GM23338 (cell line): Measurements from ENCODE around the gene C2orf68. TPM values are rescaled to one million over a fixed set of nuclear protein-coding genes. Genes with fewer than 3 reads are reported as not detected.
"Not testable (repeated sequence)": the region's sequence is repeated elsewhere in the genome, so short reads cannot be mapped to it uniquely, and the experiment has no call there.

Source experiments
- ATAC-seq: fragments of 200-7000 bp; cut with Tn5 transposase; 3 replicates; pipeline ENCODE4 v1.9.1; 2020
- DNase-seq: peaks from one replicate; pipeline ENCODE4 v3.0.0-alpha.2; 2015; ENCODE audit warnings: low spot score
- H2AFZ ChIP-seq: fragments of 200-600 bp; sonication (generic); 2 replicates; pipeline ENCODE4 v1.8.0; 2016; ENCODE audit warnings: antibody characterized with exemption, mild to moderate bottlenecking, moderate library complexity
- H3F3A ChIP-seq: fragments of 200-600 bp; sonication (generic); replicated peaks from 2 replicates; pipeline ENCODE4 v1.8.0; 2017; ENCODE audit warnings: antibody characterized with exemption, mixed run types, low read depth
- H3K27ac ChIP-seq: fragments of 200-600 bp; sonication (generic); 2 replicates; pipeline ENCODE4 v1.6.1; 2016; ENCODE audit warnings: low read depth
- H3K27me3 ChIP-seq: fragments of 200-600 bp; sonication (generic); 2 replicates; pipeline ENCODE4 v1.8.0; 2016; ENCODE audit warnings: mild to moderate bottlenecking, mixed run types, moderate library complexity; ENCODE audit not compliant: insufficient read depth
- H3K36me3 ChIP-seq: fragments of 200-600 bp; sonication (generic); 2 replicates; pipeline ENCODE4 v1.8.0; 2016; ENCODE audit warnings: mild to moderate bottlenecking; ENCODE audit not compliant: insufficient read depth
- H3K4me1 ChIP-seq: fragments of 200-600 bp; sonication (generic); 2 replicates; pipeline ENCODE4 v1.8.0; 2016; ENCODE audit warnings: mild to moderate bottlenecking, moderate library complexity; ENCODE audit not compliant: insufficient read depth
- H3K4me2 ChIP-seq: fragments of 200-600 bp; sonication (generic); 2 replicates; pipeline ENCODE4 v1.7.1; 2017; ENCODE audit warnings: mixed run types
- H3K4me3 ChIP-seq: fragments of 200-600 bp; sonication (generic); 2 replicates; pipeline ENCODE4 v1.6.1; 2016; ENCODE audit warnings: mixed run types
- H3K79me2 ChIP-seq: fragments of 200-600 bp; sonication (generic); replicated peaks from 2 replicates; pipeline ENCODE4 v1.8.0; 2017; ENCODE audit warnings: mild to moderate bottlenecking; ENCODE audit not compliant: insufficient read depth
- H3K9me2 ChIP-seq: fragments of 200-600 bp; sonication (generic); 2 replicates; pipeline ENCODE4 v1.8.0; 2017; ENCODE audit not compliant: insufficient read depth
- H4K20me1 ChIP-seq: fragments of 200-600 bp; sonication (generic); replicated peaks from 2 replicates; pipeline ENCODE4 v1.8.0; 2017; ENCODE audit warnings: mild to moderate bottlenecking; ENCODE audit not compliant: insufficient read depth
- H3K27ac Mint-ChIP-seq: 2 replicates; pipeline ENCODE4 v1.8.0; 2020; ENCODE audit warnings: inconsistent platforms, mild to moderate bottlenecking, moderate library complexity, mixed read lengths
- H3K27me3 Mint-ChIP-seq: 3 replicates; pipeline ENCODE4 v1.8.0; 2022; ENCODE audit warnings: low read depth, mild to moderate bottlenecking, moderate library complexity, mixed read lengths, inconsistent platforms; ENCODE audit not compliant: insufficient read depth, poor library complexity
- H3K36me3 Mint-ChIP-seq: 3 replicates; pipeline ENCODE4 v1.8.0; 2021; ENCODE audit warnings: low read depth, mild to moderate bottlenecking, inconsistent platforms, moderate library complexity, mixed read lengths
- H3K4me1 Mint-ChIP-seq: 3 replicates; pipeline ENCODE4 v1.8.0; 2020; ENCODE audit warnings: mild to moderate bottlenecking, inconsistent platforms, mixed read lengths
- H3K4me3 Mint-ChIP-seq: 3 replicates; pipeline ENCODE4 v1.8.0; 2021; ENCODE audit warnings: moderate library complexity, mild to moderate bottlenecking, inconsistent platforms, mixed read lengths
- H3K9me3 Mint-ChIP-seq: 3 replicates; pipeline ENCODE4 v1.8.0; 2020; ENCODE audit warnings: moderate library complexity, mild to moderate bottlenecking, inconsistent platforms, mixed read lengths
- CREB1 ChIP-seq: fragments of 250-450 bp; sonication (Bioruptor Pico); IDR thresholded peaks from 2 replicates; pipeline ENCODE4 v1.5.0; 2020; ENCODE audit warnings: low read depth, mild to moderate bottlenecking, moderate library complexity
- ETS1 ChIP-seq: IDR thresholded peaks from 2 replicates; pipeline ENCODE4 v1.6.1; 2016; ENCODE audit warnings: antibody characterized with exemption
- EZH2 ChIP-seq: fragments of 200-600 bp; sonication (generic); IDR thresholded peaks from one replicate; pipeline ENCODE4 v1.8.0; 2017; ENCODE audit warnings: antibody characterized with exemption, mild to moderate bottlenecking, low read depth; ENCODE audit not compliant: unreplicated experiment
- JUNB ChIP-seq: IDR thresholded peaks from one replicate; pipeline ENCODE4 v1.6.1; 2016; ENCODE audit warnings: antibody characterized with exemption; ENCODE audit not compliant: unreplicated experiment
- NANOG ChIP-seq: IDR thresholded peaks from 2 replicates; pipeline ENCODE4 v1.6.1; 2016; ENCODE audit warnings: antibody characterized with exemption, borderline replicate concordance
- STAT1 ChIP-seq: IDR thresholded peaks from one replicate; pipeline ENCODE4 v1.6.1; 2016; ENCODE audit warnings: antibody characterized with exemption; ENCODE audit not compliant: unreplicated experiment
- ZNF114 ChIP-seq: fragments of 250-450 bp; sonication (Bioruptor Pico); IDR thresholded peaks from 2 replicates; pipeline ENCODE4 v1.5.0; 2020; ENCODE audit warnings: mild to moderate bottlenecking, moderate library complexity
- ZNF331 ChIP-seq: fragments of 250-450 bp; sonication (Bioruptor Pico); IDR thresholded peaks from 2 replicates; pipeline ENCODE4 v1.5.0; 2020; ENCODE audit warnings: low read depth, mild to moderate bottlenecking, moderate library complexity
- polyA plus RNA-seq: library from polyadenylated mRNA; unstranded; fragments of >200 nt; fragmentation: Nextera tagmentation; extraction: Ambion mirVana; gene quantifications from 2 replicates; pipeline ENCODE4 v1.2.1, GENCODE V29; 2016
- total RNA-seq: library from RNA; depleted of rRNA; stranded (reverse); fragments of >200 nt; shearing (Covaris generic); gene quantifications from 2 replicates; pipeline ENCODE4 v1.2.3, GENCODE V29; 2014
- TF ChIP-seq, protein P1 (sequence below): fragments of 250-450 bp; sonication (Bioruptor Pico); IDR thresholded peaks from 2 replicates; pipeline ENCODE4 v1.5.0; 2020; ENCODE audit warnings: mild to moderate bottlenecking, moderate library complexity

Gene C2orf68
- total and polyA plus RNA-seq, 2 experiments from 2014 or later: 26.8 to 76.4 TPM

DNA sequence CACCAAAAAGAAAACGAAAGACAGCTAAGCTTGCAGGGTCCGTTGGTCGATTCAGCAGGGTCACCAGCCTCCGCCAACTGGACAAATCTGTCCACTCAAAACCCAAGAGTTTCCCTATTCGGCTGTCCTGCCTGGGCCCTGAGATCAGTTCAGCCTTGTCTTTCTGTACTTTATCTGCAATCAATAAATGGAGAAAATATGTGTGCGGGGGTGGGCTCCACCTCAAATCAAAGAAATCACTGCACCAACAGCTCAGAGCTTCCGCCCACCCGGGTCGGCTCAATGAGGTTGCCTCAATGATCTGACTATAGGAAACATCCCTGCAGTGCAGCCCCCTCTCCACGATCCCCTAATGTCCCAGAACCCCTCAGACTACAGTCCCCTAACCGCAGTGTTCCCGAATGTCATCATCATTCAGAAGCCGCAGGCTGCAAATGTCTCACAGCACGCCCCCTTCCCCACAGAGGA lies 51.0 kb downstream of the C2orf68 start:
- H3K27me3 ChIP-seq: no peaks in the 10 kb centered on the region

GRCh38 chr2:85560403-85560726 lies 51.5 kb downstream of the C2orf68 start:
- H3F3A ChIP-seq, H3K27ac Mint-ChIP-seq: not testable (repeated sequence)

More for the DNA sequence above, 51.0 kb downstream of the C2orf68 start:
- Mint-ChIP-seq H3K27me3 (peaks cover 3% of the 10 kb centered on the region), H3K4me3 (peak overlapping the region; percentile 96), H3K27ac (peak overlapping the region; percentile 96), H3K9me3 (no peaks in the 10 kb centered on the region; the same call in 2 of the 3 replicates), H3K36me3 (peaks cover 12% of the 10 kb centered on the region), H3K4me1 (peaks cover 7% of the 10 kb centered on the region; the same call in 2 of the 3 replicates)
- DNase-seq: no peak
- Histone ChIP-seq H3K27ac (peak overlapping the region; percentile 88; the same call in 1 of the 2 replicates), H2AFZ (peak overlapping the region; percentile 5; the same call in 1 of the 2 replicates), H3K4me3 (peak overlapping the region; percentile 83), H3K79me2 (peaks cover 31% of the 10 kb centered on the region), H3K36me3 (peaks cover 9% of the 10 kb centered on the region), H3K4me1 (peaks cover 8% of the 10 kb centered on the region; the same call in 1 of the 2 replicates), H4K20me1 (peaks cover 8% of the 10 kb centered on the region; the same call in 1 of the 2 replicates), H3K9me2 (no peaks in the 10 kb centered on the region), H3F3A (no peaks in the 10 kb centered on the region; the same call in none of the 2 replicates), H3K4me2 (peak overlapping the region; percentile 93)
- peak; percentile 46 for ATAC-seq
- no peak for TF ChIP-seq ZNF114 (CRISPR knock-in tag)
- no peak for TF ChIP-seq NANOG

GRCh38 chr2:85558160-85558559 lies 53.7 kb downstream of the C2orf68 start:
- Histone ChIP-seq H3K27me3 (no peaks in the 10 kb centered on the region), H3K4me1 (peaks cover 8% of the 10 kb centered on the region; the same call in 1 of the 2 replicates), H3F3A (no peaks in the 10 kb centered on the region; the same call in none of the 2 replicates), H4K20me1 (peaks cover 9% of the 10 kb centered on the region; the same call in 1 of the 2 replicates), H3K79me2 (peaks cover 31% of the 10 kb centered on the region), H3K9me2 (no peaks in the 10 kb centered on the region), H3K36me3 (peaks cover 19% of the 10 kb centered on the region), H3K27ac (no peak overlapping the region), H3K4me3 (no peak overlapping the region), H3K4me2 (no peak overlapping the region), H2AFZ (no peak overlapping the region)
- DNase-seq (no peak), ATAC-seq (no peak)
- Mint-ChIP-seq H3K4me3 (no peak overlapping the region), H3K36me3 (peaks cover 28% of the 10 kb centered on the region), H3K27me3 (peaks cover 1% of the 10 kb centered on the region), H3K4me1 (peaks cover 7% of the 10 kb centered on the region; the same call in 2 of the 3 replicates), H3K9me3 (no peaks in the 10 kb centered on the region; the same call in 2 of the 3 replicates), H3K27ac (no peak overlapping the region)
- TF ChIP-seq EZH2: no peak
- TF ChIP-seq ZNF114 (CRISPR knock-in tag): no peak
- TF ChIP-seq CREB1: no peak
- TF ChIP-seq STAT1: no peak
- TF ChIP-seq, protein P1, sequence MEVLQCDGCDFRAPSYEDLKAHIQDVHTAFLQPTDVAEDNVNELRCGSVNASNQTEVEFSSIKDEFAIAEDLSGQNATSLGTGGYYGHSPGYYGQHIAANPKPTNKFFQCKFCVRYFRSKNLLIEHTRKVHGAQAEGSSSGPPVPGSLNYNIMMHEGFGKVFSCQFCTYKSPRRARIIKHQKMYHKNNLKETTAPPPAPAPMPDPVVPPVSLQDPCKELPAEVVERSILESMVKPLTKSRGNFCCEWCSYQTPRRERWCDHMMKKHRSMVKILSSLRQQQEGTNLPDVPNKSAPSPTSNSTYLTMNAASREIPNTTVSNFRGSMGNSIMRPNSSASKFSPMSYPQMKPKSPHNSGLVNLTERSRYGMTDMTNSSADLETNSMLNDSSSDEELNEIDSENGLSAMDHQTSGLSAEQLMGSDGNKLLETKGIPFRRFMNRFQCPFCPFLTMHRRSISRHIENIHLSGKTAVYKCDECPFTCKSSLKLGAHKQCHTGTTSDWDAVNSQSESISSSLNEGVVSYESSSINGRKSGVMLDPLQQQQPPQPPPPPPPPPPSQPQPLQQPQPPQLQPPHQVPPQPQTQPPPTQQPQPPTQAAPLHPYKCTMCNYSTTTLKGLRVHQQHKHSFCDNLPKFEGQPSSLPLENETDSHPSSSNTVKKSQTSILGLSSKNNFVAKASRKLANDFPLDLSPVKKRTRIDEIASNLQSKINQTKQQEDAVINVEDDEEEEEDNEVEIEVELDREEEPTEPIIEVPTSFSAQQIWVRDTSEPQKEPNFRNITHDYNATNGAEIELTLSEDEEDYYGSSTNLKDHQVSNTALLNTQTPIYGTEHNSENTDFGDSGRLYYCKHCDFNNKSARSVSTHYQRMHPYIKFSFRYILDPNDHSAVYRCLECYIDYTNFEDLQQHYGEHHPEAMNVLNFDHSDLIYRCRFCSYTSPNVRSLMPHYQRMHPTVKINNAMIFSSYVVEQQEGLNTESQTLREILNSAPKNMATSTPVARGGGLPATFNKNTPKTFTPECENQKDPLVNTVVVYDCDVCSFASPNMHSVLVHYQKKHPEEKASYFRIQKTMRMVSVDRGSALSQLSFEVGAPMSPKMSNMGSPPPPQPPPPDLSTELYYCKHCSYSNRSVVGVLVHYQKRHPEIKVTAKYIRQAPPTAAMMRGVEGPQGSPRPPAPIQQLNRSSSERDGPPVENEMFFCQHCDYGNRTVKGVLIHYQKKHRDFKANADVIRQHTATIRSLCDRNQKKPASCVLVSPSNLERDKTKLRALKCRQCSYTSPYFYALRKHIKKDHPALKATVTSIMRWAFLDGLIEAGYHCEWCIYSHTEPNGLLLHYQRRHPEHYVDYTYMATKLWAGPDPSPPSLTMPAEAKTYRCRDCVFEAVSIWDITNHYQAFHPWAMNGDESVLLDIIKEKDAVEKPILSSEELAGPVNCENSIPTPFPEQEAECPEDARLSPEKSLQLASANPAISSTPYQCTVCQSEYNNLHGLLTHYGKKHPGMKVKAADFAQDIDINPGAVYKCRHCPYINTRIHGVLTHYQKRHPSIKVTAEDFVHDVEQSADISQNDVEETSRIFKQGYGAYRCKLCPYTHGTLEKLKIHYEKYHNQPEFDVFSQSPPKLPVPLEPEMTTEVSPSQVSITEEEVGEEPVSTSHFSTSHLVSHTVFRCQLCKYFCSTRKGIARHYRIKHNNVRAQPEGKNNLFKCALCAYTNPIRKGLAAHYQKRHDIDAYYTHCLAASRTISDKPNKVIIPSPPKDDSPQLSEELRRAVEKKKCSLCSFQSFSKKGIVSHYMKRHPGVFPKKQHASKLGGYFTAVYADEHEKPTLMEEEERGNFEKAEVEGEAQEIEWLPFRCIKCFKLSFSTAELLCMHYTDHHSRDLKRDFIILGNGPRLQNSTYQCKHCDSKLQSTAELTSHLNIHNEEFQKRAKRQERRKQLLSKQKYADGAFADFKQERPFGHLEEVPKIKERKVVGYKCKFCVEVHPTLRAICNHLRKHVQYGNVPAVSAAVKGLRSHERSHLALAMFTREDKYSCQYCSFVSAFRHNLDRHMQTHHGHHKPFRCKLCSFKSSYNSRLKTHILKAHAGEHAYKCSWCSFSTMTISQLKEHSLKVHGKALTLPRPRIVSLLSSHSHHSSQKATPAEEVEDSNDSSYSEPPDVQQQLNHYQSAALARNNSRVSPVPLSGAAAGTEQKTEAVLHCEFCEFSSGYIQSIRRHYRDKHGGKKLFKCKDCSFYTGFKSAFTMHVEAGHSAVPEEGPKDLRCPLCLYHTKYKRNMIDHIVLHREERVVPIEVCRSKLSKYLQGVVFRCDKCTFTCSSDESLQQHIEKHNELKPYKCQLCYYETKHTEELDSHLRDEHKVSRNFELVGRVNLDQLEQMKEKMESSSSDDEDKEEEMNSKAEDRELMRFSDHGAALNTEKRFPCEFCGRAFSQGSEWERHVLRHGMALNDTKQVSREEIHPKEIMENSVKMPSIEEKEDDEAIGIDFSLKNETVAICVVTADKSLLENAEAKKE (CRISPR knock-in tag): no peak
- no peak for TF ChIP-seq ETS1
- no peak for TF ChIP-seq ZNF331 (CRISPR knock-in tag)
- TF ChIP-seq JUNB: no peak
- no peak for TF ChIP-seq NANOG

More at GRCh38 chr2:85560403-85560726, 51.5 kb downstream of the C2orf68 start:
- peak overlapping the region; percentile 96 for H3K4me3 Mint-ChIP-seq
- H3K4me1 ChIP-seq, H4K20me1 ChIP-seq, DNase-seq, H3K9me3 Mint-ChIP-seq, H3K36me3 ChIP-seq, H3K9me2 ChIP-seq, H2AFZ ChIP-seq, ATAC-seq, H3K4me1 Mint-ChIP-seq, H3K27me3 Mint-ChIP-seq, H3K27me3 ChIP-seq: not testable (repeated sequence)
- Histone ChIP-seq H3K4me2 (peak overlapping the region; percentile 93), H3K79me2 (peaks cover 31% of the 10 kb centered on the region), H3K4me3 (peak overlapping the region; percentile 83), H3K27ac (peak overlapping the region; percentile 88; the same call in 1 of the 2 replicates)
- peaks cover 13% of the 10 kb centered on the region for H3K36me3 Mint-ChIP-seq
